Smooth muscle cell (in vitro differentiated cells): ENCODE results near the gene C11orf91. TPM values are rescaled to one million over a fixed set of nuclear protein-coding genes. Genes with fewer than 3 reads are reported as not detected.

ENCODE experiments used
- DNase-seq: peaks from one replicate; lab custom pipeline; 2025; ENCODE audit not compliant: unreplicated experiment; lab: John Stamatoyannopoulos, UW
- H2AFZ ChIP-seq: fragments of 200-600 bp; sonication (generic); 2 replicates; pipeline ENCODE4 v1.6.0; 2016; ENCODE audit warnings: antibody characterized with exemption, low read depth, mild to moderate bottlenecking
- H3F3A ChIP-seq: fragments of 200-600 bp; sonication (generic); 2 replicates; pipeline ENCODE4 v1.6.0; 2017; ENCODE audit warnings: antibody characterized with exemption, low read depth
- H3K27ac ChIP-seq: fragments of 200-600 bp; sonication (generic); 2 replicates; pipeline ENCODE4 v1.5.1; 2016; ENCODE audit warnings: low read depth, mild to moderate bottlenecking
- H3K27me3 ChIP-seq: fragments of 200-600 bp; sonication (generic); 2 replicates; pipeline ENCODE4 v1.6.1; 2016; ENCODE audit warnings: low read depth, mild to moderate bottlenecking
- H3K36me3 ChIP-seq: fragments of 200-600 bp; sonication (generic); 2 replicates; pipeline ENCODE4 v1.5.1; 2016; ENCODE audit warnings: low read depth
- H3K4me1 ChIP-seq: fragments of 200-600 bp; sonication (generic); 2 replicates; pipeline ENCODE4 v1.5.1; 2016; ENCODE audit warnings: low read depth
- H3K4me2 ChIP-seq: fragments of 200-600 bp; sonication (generic); 2 replicates; pipeline ENCODE4 v1.6.0; 2016; ENCODE audit warnings: mild to moderate bottlenecking
- H3K4me3 ChIP-seq: fragments of 200-600 bp; sonication (generic); 2 replicates; pipeline ENCODE4 v1.5.1; 2016; ENCODE audit warnings: mild to moderate bottlenecking
- H3K79me2 ChIP-seq: fragments of 200-600 bp; sonication (generic); 2 replicates; pipeline ENCODE4 v1.6.0; 2016; ENCODE audit warnings: low read depth, mild to moderate bottlenecking
- H3K9ac ChIP-seq: fragments of 200-600 bp; sonication (generic); 2 replicates; pipeline ENCODE4 v1.6.0; 2016; ENCODE audit warnings: low read depth
- H3K9me3 ChIP-seq: fragments of 200-600 bp; sonication (generic); replicated peaks from 2 replicates; pipeline ENCODE4 v1.5.1; 2016; ENCODE audit warnings: low read depth
- H4K20me1 ChIP-seq: fragments of 200-600 bp; sonication (generic); 2 replicates; pipeline ENCODE4 v1.6.0; 2016; ENCODE audit warnings: low read depth
- WGBS: methylation state at CpG from one replicate; pipeline ENCODE4 v1.1.7; 2016; ENCODE audit warnings: low lambda C conversion rate; 5-methylcytosine and 5-hydroxymethylcytosine counted together
- polyA plus RNA-seq: library from polyadenylated mRNA; unstranded; fragments of >200 nt; fragmentation: Nextera tagmentation; extraction: Ambion mirVana; gene quantifications from 2 replicates; pipeline ENCODE4 v1.2.1, GENCODE V29; 2016
- total RNA-seq: library from RNA; depleted of rRNA; stranded (reverse); fragments of >200 nt; gene quantifications from 2 replicates; pipeline ENCODE4 v1.2.3, GENCODE V29; 2014
- TF ChIP-seq, protein P1 (sequence below): fragments of 200-600 bp; sonication (generic); IDR thresholded peaks from 2 replicates; pipeline ENCODE4 v1.5.1; 2017; ENCODE audit warnings: borderline replicate concordance, mild to moderate bottlenecking, antibody characterized with exemption; ENCODE audit not compliant: insufficient read depth, poor library complexity, severe bottlenecking

Gene C11orf91
- total and polyA plus RNA-seq, 2 experiments from 2014 or later: 0.57 TPM; not detected in 1

DNA sequence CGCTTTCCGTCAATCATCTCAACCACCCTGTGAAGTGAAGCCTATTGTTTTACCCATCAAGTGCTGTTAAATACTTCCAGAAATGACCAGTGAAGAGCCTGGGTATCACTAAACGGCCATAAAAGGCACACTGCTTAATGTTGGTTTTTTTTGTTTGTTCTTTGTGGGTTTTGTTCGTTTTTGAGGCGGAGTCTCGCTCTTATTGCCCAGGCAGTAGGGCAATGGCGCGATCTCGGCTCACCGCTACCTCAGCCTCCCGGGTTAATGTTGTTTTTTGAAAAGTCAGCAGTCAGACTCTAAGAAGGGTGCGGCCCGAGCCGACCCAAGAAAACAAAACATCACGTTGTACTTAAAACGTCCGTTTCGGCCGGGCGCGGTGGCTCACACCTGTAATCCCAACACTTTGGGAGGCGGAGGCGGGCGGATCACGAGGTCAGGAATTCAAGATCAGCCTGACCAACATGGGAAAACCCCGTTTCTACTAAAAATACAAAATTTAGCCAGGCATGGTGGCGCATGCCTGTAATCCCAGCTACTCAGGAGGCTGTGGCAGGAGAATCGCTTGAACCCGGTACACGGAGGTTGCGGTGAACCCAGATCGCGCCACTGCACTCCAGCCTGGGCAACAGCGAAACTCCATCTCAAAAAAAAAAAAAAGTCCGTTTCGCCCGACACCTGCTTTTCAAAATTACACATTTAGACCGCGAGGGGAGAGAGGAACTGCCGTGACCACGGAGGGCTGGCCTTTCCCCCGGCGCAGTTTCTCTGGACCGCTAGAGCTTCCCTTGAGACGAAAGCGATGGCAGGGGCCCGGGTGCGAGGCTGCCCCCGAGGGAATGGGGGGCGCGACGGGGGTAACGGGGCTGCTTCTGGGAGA is 34.9 kb upstream of the C11orf91 start:
- H3F3A ChIP-seq: no peaks in the 10 kb centered on the region
- H3K9me3 ChIP-seq: no peaks in the 10 kb centered on the region
- peak overlapping the region; percentile 98 for H3K9ac ChIP-seq
- H3K4me3 ChIP-seq: peak overlapping the region; percentile 97
- H3K36me3 ChIP-seq: no peaks in the 10 kb centered on the region
- peak overlapping the region; percentile 82 for H2AFZ ChIP-seq
- peaks cover 55% of the 10 kb centered on the region for H3K79me2 ChIP-seq
- TF ChIP-seq, protein P1, sequence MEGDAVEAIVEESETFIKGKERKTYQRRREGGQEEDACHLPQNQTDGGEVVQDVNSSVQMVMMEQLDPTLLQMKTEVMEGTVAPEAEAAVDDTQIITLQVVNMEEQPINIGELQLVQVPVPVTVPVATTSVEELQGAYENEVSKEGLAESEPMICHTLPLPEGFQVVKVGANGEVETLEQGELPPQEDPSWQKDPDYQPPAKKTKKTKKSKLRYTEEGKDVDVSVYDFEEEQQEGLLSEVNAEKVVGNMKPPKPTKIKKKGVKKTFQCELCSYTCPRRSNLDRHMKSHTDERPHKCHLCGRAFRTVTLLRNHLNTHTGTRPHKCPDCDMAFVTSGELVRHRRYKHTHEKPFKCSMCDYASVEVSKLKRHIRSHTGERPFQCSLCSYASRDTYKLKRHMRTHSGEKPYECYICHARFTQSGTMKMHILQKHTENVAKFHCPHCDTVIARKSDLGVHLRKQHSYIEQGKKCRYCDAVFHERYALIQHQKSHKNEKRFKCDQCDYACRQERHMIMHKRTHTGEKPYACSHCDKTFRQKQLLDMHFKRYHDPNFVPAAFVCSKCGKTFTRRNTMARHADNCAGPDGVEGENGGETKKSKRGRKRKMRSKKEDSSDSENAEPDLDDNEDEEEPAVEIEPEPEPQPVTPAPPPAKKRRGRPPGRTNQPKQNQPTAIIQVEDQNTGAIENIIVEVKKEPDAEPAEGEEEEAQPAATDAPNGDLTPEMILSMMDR: no peak
- H3K4me2 ChIP-seq: peak overlapping the region; percentile 89
- 2% methylated on average over 53 of the region's 53 CpGs for WGBS
- H4K20me1 ChIP-seq: peaks cover 47% of the 10 kb centered on the region
- DNase-seq: no peak
- peaks cover 14% of the 10 kb centered on the region for H3K4me1 ChIP-seq
- no peaks in the 10 kb centered on the region for H3K27me3 ChIP-seq
- H3K27ac ChIP-seq: peak overlapping the region; percentile 91

DNA sequence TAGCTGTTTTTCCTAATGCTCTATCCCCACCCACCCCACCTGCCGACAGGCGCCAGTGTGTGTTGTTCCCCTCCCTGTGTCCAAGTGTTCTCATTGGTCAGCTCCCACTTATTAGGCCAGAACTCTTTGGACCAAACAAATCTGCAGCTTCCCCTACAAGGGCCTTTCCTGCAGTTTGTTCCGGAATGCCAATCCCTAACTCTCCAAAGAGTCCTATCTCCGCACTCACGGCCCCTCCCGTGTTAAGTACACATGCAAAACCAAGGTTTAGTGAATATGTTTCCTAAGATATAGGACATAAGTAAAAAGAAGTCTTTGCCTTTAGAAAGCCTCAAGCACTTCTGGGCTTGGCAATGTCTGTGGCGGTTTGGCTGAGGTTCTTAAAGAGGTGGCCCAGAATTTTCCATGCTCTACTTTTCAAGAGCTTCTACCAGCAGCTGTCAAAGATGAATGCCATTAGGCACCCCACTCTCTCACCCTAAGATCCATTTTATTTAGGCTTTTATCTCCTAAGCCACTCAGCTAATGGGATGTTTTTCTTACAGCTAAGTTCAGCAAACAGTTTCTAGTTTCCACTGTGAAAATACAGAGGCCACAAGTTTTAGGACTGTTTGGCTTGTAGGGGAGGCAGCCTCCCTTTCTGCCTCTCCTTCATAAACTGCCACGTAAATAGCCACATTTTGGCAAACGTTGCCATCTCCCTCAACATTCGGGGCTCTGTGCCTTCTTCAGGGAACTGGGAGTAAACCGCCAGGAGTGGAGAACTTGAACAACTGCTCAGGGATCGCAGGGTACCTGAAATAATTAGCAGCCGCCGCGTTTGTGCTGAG is 34.0 kb upstream of the C11orf91 start:
- no peaks in the 10 kb centered on the region for H3K36me3 ChIP-seq
- H3F3A ChIP-seq: no peaks in the 10 kb centered on the region
- TF ChIP-seq, protein P1: no peak
- peak overlapping the region; percentile 89 for H3K4me2 ChIP-seq
- H3K4me3 ChIP-seq: peak overlapping the region; percentile 97
- H3K79me2 ChIP-seq: peaks cover 63% of the 10 kb centered on the region
- peaks cover 14% of the 10 kb centered on the region for H3K4me1 ChIP-seq
- no peaks in the 10 kb centered on the region for H3K27me3 ChIP-seq
- no peaks in the 10 kb centered on the region for H3K9me3 ChIP-seq
- peak overlapping the region; percentile 98 for H3K9ac ChIP-seq
- peaks cover 55% of the 10 kb centered on the region for H4K20me1 ChIP-seq
- DNase-seq: no peak
- H2AFZ ChIP-seq: no peak overlapping the region
- H3K27ac ChIP-seq: peak overlapping the region; percentile 91
- WGBS: 54% methylated on average over 15 of the region's 15 CpGs

DNA sequence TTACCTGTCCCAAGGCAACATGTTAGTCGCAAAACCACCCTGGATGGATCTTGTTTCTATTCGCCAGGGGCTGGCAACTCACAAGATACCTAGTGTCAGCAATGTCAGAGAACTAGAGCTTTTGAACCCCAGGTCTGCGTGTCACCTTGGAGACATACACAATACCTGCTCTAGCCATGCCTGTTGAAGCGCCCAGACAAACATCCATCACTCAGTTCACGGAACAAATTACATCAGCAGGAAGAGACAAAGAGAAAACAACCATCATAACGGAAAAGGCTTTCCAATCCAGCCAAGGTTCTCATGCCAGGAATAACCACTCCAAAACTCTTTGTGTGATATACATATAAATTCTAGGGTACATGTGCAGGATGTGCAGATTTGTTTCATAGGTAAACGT is 33.4 kb upstream of the C11orf91 start:
- Histone ChIP-seq H3K4me2 (peak overlapping the region; percentile 89), H3K9me3 (no peaks in the 10 kb centered on the region), H4K20me1 (peaks cover 62% of the 10 kb centered on the region), H2AFZ (no peak overlapping the region), H3K79me2 (peaks cover 70% of the 10 kb centered on the region), H3K4me1 (peaks cover 14% of the 10 kb centered on the region), H3K36me3 (no peaks in the 10 kb centered on the region), H3K9ac (no peak overlapping the region), H3K4me3 (peak overlapping the region; percentile 97), H3K27ac (no peak overlapping the region), H3F3A (no peaks in the 10 kb centered on the region), H3K27me3 (no peaks in the 10 kb centered on the region)
- WGBS: 91% methylated on average over 7 of the region's 7 CpGs
- TF ChIP-seq, protein P1: no peak
- no peak for DNase-seq
